ENCODE measurements around the gene RTL1. TPM values are rescaled to one million over a fixed set of nuclear protein-coding genes. Genes with fewer than 3 reads are reported as not detected.
A peak's percentile ranks its signal among the peaks of the same experiment; 100 is the strongest.

Gene RTL1
- polyA plus RNA-seq, 1 of the 3 experiments (the other 2 are of a cell fraction), result 0.07 TPM

DNA sequence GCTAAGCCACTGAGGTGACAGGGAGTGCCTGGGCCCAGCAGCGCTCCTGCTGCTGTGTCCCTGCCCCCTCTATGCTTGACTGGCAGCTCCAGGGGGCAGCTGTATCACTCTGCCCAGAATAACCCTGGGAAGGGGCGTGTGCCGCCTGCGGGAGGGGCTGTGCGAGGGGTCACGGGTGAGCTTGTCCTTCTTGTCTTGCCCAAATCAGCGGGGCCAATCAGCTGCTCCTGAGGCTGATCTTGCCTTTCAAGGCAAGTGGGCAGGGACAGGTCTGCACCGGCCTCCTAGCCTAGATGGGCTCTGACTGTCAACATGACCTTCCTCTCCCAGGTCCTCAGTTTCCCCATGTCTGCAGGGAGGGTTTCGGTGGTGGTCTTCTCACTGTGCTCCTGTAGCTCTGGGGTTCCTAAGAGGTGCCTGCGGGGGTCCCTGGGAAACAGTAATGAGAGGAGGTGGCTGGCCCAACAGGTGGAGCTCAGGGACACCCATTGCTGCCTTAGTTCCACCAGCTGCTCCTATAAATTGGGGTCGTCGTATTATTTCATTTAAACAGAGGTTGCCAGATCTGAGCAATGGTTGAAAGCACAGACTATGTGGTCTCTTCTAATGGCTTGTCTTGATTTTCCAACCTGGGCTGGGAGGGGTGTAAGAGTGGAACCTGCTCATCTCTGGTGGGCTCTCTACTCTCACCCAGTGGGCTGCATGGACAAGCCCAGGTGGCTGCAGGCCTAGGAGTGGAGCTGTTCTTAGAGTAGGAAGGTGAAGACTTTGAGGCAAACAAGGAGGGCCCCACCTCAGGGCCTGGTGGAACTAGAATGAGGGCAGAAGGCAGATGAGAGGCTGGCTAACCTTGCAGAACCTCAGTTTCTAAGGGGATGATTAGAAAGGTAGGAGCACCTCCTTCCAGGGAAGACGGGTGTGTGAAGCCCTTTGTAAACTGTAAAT lies 11.7 kb downstream of the RTL1 start:
- Histone ChIP-seq H3K27me3 (ENCODE audit: insufficient read depth) (no peaks in the 10 kb centered on the region), H3K4me2 (no peak overlapping the region), H3F3A (replicated peaks; ENCODE audit: insufficient read depth) (no peaks in the 10 kb centered on the region), H3K9me2 (no peaks in the 10 kb centered on the region), H4K20me1 (ENCODE audit: insufficient read depth) (no peaks in the 10 kb centered on the region), H2AFZ (ENCODE audit: low read depth) (no peak overlapping the region), H3K4me3 (ENCODE audit: low read depth in 2 of 2, low read length in 1 of 2) (no peak overlapping the region), H3K36me3 (replicated peaks in 1 of 2; ENCODE audit: control insufficient read depth in 1 of 2, insufficient read depth in 2 of 2, low read length in 1 of 2) (no peaks in the 10 kb centered on the region), H3K79me2 (ENCODE audit: insufficient read depth) (no peaks in the 10 kb centered on the region), H3K9ac (no peak overlapping the region), H3K27ac (ENCODE audit: low read depth in 2 of 2, low read length in 1 of 2) (peak overlapping the region in 1 of 2 experiments; percentile 47; a peak in 1 of 4 replicates), H3K9me3 (no peaks in the 10 kb centered on the region), H3K4me1 (ENCODE audit: control insufficient read depth in 1 of 2, insufficient read depth in 2 of 2, low read depth in 1 of 2, low read length in 1 of 2) (peaks cover 3 to 73% of the 10 kb centered on the region in 2 experiments; a peak in 3 of 4 replicates)
- 59% methylated on average over 4 of the region's 13 CpGs for WGBS (ENCODE audit: low lambda C conversion rate)
- POLR2A ChIA-PET, result interaction anchor here (0.9 to 1.3 kb wide), 2 partner anchors 11 to 119 kb away, joined by 3 to 4 read pairs; no protein-coding TSS in a partner anchor
- TF ChIP-seq FOSL2 (IDR thresholded peaks at IDR 0.05; ENCODE audit: borderline replicate concordance, low read depth), result no peak
- TF ChIP-seq, protein P1, sequence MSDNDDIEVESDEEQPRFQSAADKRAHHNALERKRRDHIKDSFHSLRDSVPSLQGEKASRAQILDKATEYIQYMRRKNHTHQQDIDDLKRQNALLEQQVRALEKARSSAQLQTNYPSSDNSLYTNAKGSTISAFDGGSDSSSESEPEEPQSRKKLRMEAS (IDR thresholded peaks at IDR 0.05; ENCODE audit: low read depth), result no peak
- no peak for TF ChIP-seq GABPA (IDR thresholded peaks at IDR 0.05; ENCODE audit: low read depth)
- no peak for TF ChIP-seq FOXM1 (IDR thresholded peaks at IDR 0.05; ENCODE audit: low read depth)
- TF ChIP-seq EP300 (IDR thresholded peaks at IDR 0.05; ENCODE audit: borderline replicate concordance in 1 of 2, low read depth in 1 of 2, low read length in 1 of 2), result no peak
- no peak for TF ChIP-seq REST (IDR thresholded peaks at IDR 0.05; ENCODE audit: low read depth, low read length)
- TF ChIP-seq IRF3 (IDR thresholded peaks at IDR 0.05; ENCODE audit: low read depth, low read length), result no peak
- TF ChIP-seq TEAD4 (IDR thresholded peaks at IDR 0.05; ENCODE audit: borderline replicate concordance, insufficient read depth), result no peak
- no peak for TF ChIP-seq NFIC (IDR thresholded peaks at IDR 0.05; ENCODE audit: borderline replicate concordance)
- CTCF ChIA-PET, result interaction anchor here (0.9 to 1.2 kb wide), 2 partner anchors 9 to 509 kb away, joined by 3 to 5 read pairs; no protein-coding TSS in a partner anchor
- no peak for DNase-seq
